IPS-15b (cell line): ENCODE data around the gene TLR7.

ENCODE experiments used
- H3K27me3 ChIP-seq: one replicate; pipeline ENCODE4 v1.6.1; 2013; ENCODE audit warnings: low read length; ENCODE audit not compliant: control insufficient read depth, insufficient read depth
- H3K36me3 ChIP-seq: one replicate; pipeline ENCODE4 v1.6.1; 2013; ENCODE audit warnings: low read length; ENCODE audit not compliant: control insufficient read depth, insufficient read depth
- H3K4me1 ChIP-seq: one replicate; pipeline ENCODE4 v1.6.1; 2013; ENCODE audit warnings: mild to moderate bottlenecking, low read length; ENCODE audit not compliant: control insufficient read depth, insufficient read depth
- H3K4me3 ChIP-seq: one replicate; pipeline ENCODE4 v1.5.1; 2013; ENCODE audit warnings: low read depth, low read length
- H3K9ac ChIP-seq: one replicate; pipeline ENCODE4 v1.6.1; 2013; ENCODE audit warnings: low read depth, mild to moderate bottlenecking, low read length
- H3K9me3 ChIP-seq: one replicate; pipeline ENCODE4 v1.6.1; 2013; ENCODE audit warnings: mild to moderate bottlenecking, low read length; ENCODE audit not compliant: control insufficient read depth, insufficient read depth

The TLR7 gene

GRCh38 chrX:12911122-12911470, 44.2 kb downstream of the TLR7 start:
- Histone ChIP-seq H3K9ac (no peak overlapping the region), H3K4me1 (no peaks in the 10 kb centered on the region), H3K27me3 (no peaks in the 10 kb centered on the region), H3K9me3 (no peaks in the 10 kb centered on the region), H3K4me3 (no peak overlapping the region), H3K36me3 (no peaks in the 10 kb centered on the region)

GRCh38 chrX:12912791-12913482, 46.1 kb downstream of the TLR7 start:
- Histone ChIP-seq H3K9me3 (no peaks in the 10 kb centered on the region), H3K27me3 (no peaks in the 10 kb centered on the region), H3K4me1 (no peaks in the 10 kb centered on the region), H3K36me3 (no peaks in the 10 kb centered on the region), H3K4me3 (no peak overlapping the region), H3K9ac (no peak overlapping the region)

GRCh38 chrX:12917753-12918152, 50.9 kb downstream of the TLR7 start:
- H3K36me3 ChIP-seq = no peaks in the 10 kb centered on the region
- H3K9me3 ChIP-seq = no peaks in the 10 kb centered on the region
- no peaks in the 10 kb centered on the region for H3K4me1 ChIP-seq
- H3K27me3 ChIP-seq = no peaks in the 10 kb centered on the region
- no peak overlapping the region for H3K4me3 ChIP-seq
- H3K9ac ChIP-seq = no peak overlapping the region

GRCh38 chrX:12919051-12919450, 52.2 kb downstream of the TLR7 start:
- no peaks in the 10 kb centered on the region for H3K9me3 ChIP-seq
- no peaks in the 10 kb centered on the region for H3K27me3 ChIP-seq
- H3K4me3 ChIP-seq = no peak overlapping the region
- no peaks in the 10 kb centered on the region for H3K36me3 ChIP-seq
- H3K4me1 ChIP-seq = no peaks in the 10 kb centered on the region
- no peak overlapping the region for H3K9ac ChIP-seq

GRCh38 chrX:12919620-12920019, 52.7 kb downstream of the TLR7 start:
- Histone ChIP-seq H3K36me3 (no peaks in the 10 kb centered on the region), H3K9ac (no peak overlapping the region), H3K4me3 (no peak overlapping the region), H3K4me1 (no peaks in the 10 kb centered on the region), H3K9me3 (no peaks in the 10 kb centered on the region), H3K27me3 (no peaks in the 10 kb centered on the region)

- H3K4me3 ChIP-seq = no peak overlapping the region
- no peaks in the 10 kb centered on the region for H3K36me3 ChIP-seq
- no peaks in the 10 kb centered on the region for H3K4me1 ChIP-seq
- no peak overlapping the region for H3K9ac ChIP-seq
- no peaks in the 10 kb centered on the region for H3K9me3 ChIP-seq
- H3K27me3 ChIP-seq = no peaks in the 10 kb centered on the region
These were observed 54.1 kb downstream of the TLR7 start for GRCh38 chrX:12920990-12921389.

GRCh38 chrX:12921886-12922598, 55.2 kb downstream of the TLR7 start:
- no peaks in the 10 kb centered on the region for H3K36me3 ChIP-seq
- no peaks in the 10 kb centered on the region for H3K27me3 ChIP-seq
- H3K4me3 ChIP-seq = no peak overlapping the region
- H3K9me3 ChIP-seq = no peaks in the 10 kb centered on the region
- H3K4me1 ChIP-seq = no peaks in the 10 kb centered on the region
- H3K9ac ChIP-seq = no peak overlapping the region

GRCh38 chrX:12922599-12922919, 55.7 kb downstream of the TLR7 start:
- Histone ChIP-seq H3K4me1 (no peaks in the 10 kb centered on the region), H3K9ac (no peak overlapping the region), H3K4me3 (no peak overlapping the region), H3K27me3 (no peaks in the 10 kb centered on the region), H3K36me3 (no peaks in the 10 kb centered on the region), H3K9me3 (no peaks in the 10 kb centered on the region)

GRCh38 chrX:12929701-12930100, 62.8 kb downstream of the TLR7 start:
- no peaks in the 10 kb centered on the region for H3K4me1 ChIP-seq
- H3K9me3 ChIP-seq = no peaks in the 10 kb centered on the region
- H3K27me3 ChIP-seq = no peaks in the 10 kb centered on the region
- H3K4me3 ChIP-seq = no peak overlapping the region
- no peak overlapping the region for H3K9ac ChIP-seq
- H3K36me3 ChIP-seq = no peaks in the 10 kb centered on the region

GRCh38 chrX:12930150-12930549, 63.3 kb downstream of the TLR7 start:
- Histone ChIP-seq H3K27me3 (no peaks in the 10 kb centered on the region), H3K9me3 (no peaks in the 10 kb centered on the region), H3K36me3 (no peaks in the 10 kb centered on the region), H3K4me3 (no peak overlapping the region), H3K9ac (no peak overlapping the region), H3K4me1 (no peaks in the 10 kb centered on the region)

GRCh38 chrX:12932244-12932643, 65.4 kb downstream of the TLR7 start:
- H3K36me3 ChIP-seq = no peaks in the 10 kb centered on the region
- no peaks in the 10 kb centered on the region for H3K9me3 ChIP-seq
- no peak overlapping the region for H3K4me3 ChIP-seq
- no peak overlapping the region for H3K9ac ChIP-seq
- no peaks in the 10 kb centered on the region for H3K4me1 ChIP-seq
- no peaks in the 10 kb centered on the region for H3K27me3 ChIP-seq

GRCh38 chrX:12934850-12935249, 68.0 kb downstream of the TLR7 start:
- no peaks in the 10 kb centered on the region for H3K27me3 ChIP-seq
- no peaks in the 10 kb centered on the region for H3K4me1 ChIP-seq
- no peak overlapping the region for H3K4me3 ChIP-seq
- no peak overlapping the region for H3K9ac ChIP-seq
- no peaks in the 10 kb centered on the region for H3K9me3 ChIP-seq
- H3K36me3 ChIP-seq = no peaks in the 10 kb centered on the region
